ENCODE data around the gene NOP16.

The NOP16 gene

GRCh38 chr5:176359658-176360057 lies 28.7 kb downstream of the NOP16 start:
- no peak for DNase-seq (ENCODE audit: low read depth)

- DNase-seq (ENCODE audit: low read depth): no peak
Measured at GRCh38 chr5:176356179-176356566, 32.2 kb downstream of the NOP16 start.

DNA sequence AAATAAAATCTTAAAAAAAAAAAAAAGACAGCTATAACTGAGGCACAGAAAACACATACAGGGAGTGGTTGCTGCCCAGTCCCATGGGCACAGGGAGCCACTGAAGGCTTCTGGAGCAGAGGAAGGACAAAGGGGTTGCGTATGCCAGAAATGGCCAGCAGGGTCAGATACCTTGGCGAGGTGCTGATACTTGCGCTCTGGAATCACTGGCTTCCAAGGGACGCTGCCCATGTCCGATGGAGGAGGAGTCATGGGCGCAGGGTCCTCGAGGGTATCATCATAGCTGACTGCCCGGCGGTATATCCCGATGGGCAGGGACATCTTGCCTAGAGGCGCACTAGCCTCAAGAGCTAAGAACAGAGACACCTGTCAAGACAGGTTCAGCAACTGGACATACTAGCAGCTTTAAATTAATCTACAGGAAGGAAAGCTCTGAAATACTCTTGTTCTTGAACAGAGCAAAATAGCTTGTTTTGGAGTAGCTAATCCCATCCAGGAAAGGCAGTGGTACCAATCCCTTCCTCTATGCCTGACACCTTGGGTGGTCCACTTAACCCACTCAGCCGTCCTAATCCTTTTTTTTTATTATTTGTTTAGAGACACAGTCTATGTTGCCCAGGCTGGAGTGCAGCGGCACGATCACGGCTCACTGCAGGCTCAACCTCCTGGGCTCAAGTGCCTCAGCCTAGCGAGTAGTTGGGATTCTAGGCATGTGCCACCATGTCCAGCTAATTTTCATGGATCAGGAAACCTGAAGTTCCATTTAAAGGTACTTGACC lies 32.8 kb downstream of the NOP16 start:
- no peak for DNase-seq (ENCODE audit: low read depth)

DNA sequence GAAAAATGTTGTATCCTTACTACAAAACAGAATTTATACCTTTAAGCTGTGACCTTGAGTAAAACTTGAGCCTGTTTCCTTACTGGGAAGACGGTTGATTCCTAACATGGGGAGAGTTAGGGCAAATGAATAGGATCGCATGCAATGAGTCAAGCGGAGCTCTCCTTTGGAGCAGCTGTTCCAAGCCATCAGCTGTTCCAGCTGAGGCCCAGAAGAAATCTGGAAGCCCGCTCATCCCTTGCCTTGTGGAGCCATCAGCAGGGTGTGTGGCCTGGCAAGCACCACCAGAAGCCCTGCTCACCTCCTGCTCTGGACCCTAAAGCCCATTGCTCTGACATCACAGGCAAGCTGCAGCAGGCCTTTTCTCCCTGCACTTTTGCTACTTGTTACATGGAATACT lies 34.9 kb downstream of the NOP16 start:
- no peak for DNase-seq (ENCODE audit: low read depth)

GRCh38 chr5:176352116-176352878 lies 36.1 kb downstream of the NOP16 start:
- no peak for DNase-seq (ENCODE audit: low read depth)

GRCh38 chr5:176350416-176350815 lies 38.0 kb downstream of the NOP16 start:
- DNase-seq (ENCODE audit: low read depth): no peak

DNA sequence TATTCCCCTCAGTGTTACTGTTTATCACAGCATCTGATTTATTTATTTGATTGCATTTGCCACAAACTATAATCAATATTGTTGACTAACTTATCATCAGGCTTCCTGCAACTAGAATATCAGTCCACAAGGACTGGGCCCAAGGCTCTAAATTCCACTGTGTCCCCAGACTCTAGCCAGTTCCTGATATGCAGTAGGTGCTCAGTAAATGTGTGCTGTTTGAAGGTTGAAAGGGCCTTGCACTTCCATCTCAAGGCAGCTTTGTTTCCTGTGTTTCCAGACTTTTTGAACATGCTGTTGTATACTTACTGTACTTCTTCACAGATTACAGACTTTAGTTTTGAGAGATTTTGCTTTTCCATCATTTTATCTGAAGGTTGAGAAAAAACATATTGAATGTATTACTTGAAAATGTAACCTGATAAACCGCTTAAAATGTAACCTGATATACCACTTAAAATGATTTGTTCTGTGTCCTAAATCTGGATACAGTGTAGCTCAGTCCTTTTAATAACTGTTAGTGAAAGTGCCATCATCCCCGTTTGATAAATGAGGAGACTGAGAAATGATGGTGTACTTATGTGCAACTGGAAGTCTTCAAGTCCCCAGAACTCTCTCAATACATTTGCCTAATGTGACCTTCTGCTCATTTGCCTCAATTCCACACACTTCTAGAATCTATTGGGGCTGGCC lies 45.5 kb downstream of the NOP16 start:
- DNase-seq (ENCODE audit: low read depth): no peak

- no peak for DNase-seq (ENCODE audit: low read depth)
Measured at GRCh38 chr5:176342158-176342483, 46.3 kb downstream of the NOP16 start.

DNA sequence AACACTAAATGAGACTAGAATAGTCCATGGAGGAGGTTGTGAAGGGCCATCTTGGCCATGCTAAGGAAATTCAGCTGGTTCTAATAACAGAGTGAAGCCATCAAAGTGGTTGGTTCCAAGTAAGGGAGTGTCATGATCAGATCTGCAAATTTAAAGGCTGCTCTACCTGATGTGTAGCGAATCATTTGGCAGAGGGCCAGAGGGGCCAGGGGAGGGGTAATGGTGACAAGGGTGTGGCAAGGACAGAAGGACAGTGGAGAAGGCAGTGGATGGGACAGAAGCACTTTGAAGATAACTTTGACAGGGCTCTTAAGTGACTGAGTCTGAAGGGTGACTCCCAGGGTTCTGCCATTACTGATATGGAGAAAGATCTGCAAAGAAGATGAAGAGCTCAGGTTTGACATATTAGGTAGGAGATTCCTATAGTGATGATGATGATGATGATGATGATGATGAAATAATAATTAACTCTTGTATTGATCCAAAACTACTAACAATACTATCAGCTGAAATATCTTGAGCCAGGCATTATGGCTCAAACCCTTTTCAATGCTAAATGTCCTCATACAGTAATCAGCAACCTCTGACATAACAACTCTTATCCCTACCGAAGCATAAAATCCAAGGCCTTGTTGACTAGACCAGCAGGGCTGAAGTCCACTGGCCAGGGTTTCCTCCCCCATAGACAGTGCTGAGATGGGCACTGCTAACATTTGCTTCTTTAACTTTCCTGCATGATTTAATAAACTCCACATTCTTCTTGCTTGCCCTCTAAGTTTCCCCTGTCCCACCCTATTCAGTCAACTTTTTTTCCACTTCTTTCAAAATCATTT lies 46.9 kb downstream of the NOP16 start:
- DNase-seq (ENCODE audit: low read depth): no peak

GRCh38 chr5:176339304-176339703 lies 49.1 kb downstream of the NOP16 start:
- no peak for DNase-seq (ENCODE audit: low read depth)

DNA sequence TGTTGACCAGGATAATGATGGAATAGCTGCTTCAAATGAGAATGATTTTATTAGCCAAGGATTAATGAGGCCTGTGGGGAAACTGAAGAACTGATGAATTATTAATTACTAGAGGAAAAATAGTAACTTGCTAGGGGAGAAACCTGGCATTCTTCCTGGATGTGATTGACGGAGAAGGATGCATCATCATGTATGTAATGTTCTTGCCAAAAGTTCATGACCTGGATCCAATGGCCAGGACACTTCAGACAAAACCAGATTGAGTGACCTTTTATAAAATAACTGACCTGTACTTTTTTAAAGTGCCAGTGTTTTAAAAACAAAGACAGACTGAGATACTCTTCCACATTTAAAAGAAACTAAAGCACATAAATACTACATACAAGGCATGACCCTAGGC lies 50.5 kb downstream of the NOP16 start:
- no peak for DNase-seq (ENCODE audit: low read depth)

DNA sequence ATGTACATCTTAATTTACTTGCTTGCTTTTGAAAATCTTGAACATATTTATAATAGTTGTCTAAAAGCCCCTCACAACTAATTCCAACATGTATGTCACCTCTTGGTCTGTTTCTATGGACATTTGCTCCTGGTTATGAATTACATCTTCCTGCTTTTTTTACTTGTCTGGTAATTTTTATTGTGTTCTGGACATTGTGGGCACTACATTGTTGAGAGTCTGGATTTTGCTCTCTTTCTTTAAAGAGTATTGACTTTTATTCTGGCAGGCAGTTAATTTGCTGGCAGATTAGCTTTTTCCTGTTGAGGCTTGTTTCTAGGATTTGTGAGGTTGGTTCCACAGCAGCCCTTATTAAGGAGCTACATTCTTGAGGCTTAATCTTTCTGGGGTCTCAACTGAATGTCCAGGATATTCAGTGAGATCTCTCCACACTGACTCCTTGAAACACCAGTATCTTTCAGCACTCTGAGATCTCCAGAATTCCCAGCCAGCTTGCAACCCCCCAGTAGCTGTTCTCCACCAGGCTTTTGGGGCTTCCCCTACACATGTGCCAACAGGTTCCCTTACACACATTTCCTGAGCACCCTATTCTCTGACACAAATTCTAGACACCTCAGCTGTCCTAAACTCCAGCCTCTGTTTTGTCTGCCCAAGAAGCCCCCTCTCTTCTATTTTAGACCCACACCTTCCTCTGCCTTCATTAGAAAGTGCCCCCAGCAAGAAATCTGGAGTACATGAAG lies 54.2 kb downstream of the NOP16 start:
- no peak for DNase-seq (ENCODE audit: low read depth)
